GM19099 (cell line): Measurements from ENCODE around the gene ENDOV.

Experiments used
- POLR2A ChIP-seq: IDR thresholded peaks from 3 replicates; pipeline ENCODE4 v1.6.1; 2011; ENCODE audit warnings: low read depth; ENCODE audit not compliant: insufficient read length; ENCODE audit errors: extremely low read depth

Gene ENDOV

DNA sequence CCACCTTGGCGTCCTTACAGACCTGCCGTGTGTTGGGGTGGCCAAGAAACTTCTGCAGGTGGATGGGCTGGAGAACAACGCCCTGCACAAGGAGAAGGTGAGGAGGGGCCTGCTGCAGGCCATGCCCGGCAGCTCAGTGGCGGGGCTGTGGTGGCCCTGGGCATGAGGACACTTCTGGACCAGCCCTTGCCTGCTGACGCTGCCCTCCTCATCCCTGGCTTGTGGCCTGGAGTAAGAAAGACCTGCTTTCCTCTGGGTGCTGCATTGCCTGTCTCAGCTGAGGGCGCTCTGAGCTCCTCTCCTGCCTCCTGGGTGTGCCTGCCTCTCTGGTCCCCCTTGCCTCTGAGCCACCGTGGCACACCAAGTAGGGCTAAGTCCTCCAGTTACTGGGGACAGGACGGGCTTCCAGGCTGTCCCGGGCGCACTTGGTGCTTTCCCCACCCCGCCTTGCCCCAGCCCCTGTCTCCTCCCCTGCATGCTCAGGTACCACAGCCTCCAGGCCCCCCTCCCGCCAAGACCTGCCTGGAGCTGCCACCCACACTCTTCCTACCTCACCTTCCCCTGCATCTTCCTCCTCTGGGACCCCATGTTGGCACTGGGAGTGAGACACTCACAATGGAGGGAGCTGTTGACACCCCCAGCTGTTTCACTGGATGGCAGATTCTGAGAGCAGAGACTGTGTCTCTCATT lies 8.7 kb downstream of the ENDOV start:
- TF ChIP-seq POLR2A, result no peak

- TF ChIP-seq POLR2A, result no peak
These were observed 9.3 kb downstream of the ENDOV start for GRCh38 chr17:80424261-80424660.

DNA sequence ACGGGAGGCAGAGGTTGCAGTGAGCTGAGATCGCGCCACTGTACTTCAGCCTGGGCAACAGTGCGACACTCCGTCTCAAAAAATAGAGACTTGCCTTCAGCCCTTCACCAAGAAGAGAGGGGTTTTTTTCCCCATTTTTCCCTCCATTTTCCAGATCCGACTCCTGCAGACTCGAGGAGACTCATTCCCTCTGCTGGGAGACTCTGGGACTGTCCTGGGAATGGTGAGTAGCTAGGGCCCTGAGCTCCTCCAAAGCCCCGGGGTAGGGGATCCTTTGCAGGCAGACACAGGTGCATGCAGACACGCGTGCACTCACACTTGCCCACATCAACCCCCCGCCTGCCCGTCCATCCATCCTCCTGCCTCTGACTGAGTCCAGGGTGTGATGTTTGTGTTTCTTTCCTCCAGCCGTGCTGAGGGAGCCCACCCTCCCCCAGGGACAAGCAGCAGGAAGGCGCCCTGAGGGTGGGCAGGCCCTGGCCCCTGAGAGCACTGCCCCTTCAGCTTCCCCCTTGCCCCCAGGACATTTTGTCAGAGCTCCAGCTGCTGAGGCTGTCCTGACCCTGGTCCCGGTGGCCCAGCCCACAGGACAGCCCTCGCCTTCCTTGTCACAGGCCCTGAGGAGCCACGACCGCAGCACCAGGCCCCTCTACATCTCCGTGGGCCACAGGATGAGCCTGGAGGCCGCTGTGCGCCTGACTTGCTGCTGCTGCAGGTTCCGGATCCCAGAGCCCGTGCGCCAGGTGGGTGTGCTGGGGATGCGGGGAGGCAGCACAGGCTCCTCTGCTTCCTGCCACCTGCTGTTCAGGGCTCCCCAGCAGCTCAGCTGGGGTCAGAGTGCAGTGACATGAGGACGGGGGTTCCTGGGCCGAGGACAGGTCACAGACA lies 10.2 kb downstream of the ENDOV start:
- no peak for TF ChIP-seq POLR2A

- TF ChIP-seq POLR2A, result no peak
These were observed 11.0 kb downstream of the ENDOV start for GRCh38 chr17:80425835-80426426.

DNA sequence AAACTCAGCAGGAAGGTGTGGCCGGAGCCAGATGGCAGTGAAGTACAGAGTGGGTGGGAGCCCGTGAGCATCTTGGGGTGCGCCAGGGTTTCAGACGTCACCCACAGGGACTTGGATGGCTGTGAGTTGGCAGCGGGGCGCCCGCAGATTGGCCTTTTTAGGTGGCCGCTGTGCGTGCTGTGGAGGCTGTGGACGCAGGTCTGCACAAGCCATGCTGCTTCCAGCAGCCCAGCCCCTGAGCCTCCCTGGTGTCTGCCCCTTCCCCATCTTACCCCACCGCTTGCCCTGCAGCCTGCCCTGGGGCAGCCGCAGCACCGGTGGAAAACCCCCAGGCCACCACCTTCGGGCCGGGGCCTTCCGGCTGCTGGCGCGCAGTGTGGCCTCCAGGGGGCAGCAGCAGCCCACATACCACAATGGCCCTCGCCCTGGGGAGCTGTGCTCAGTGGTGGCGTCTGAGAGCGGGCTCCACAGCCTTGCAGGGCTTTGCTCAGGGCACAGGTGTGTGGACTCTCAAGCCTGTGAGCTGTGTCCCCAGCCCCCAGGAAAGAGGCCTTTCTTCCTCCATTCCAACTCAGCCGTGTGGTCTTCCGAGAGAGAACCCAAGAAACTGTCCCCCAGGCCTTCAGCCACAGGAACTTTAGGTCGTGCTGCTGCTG lies 11.8 kb downstream of the ENDOV start:
- TF ChIP-seq POLR2A, result no peak

- no peak for TF ChIP-seq POLR2A
These were observed 12.7 kb downstream of the ENDOV start for GRCh38 chr17:80427366-80428282.

DNA sequence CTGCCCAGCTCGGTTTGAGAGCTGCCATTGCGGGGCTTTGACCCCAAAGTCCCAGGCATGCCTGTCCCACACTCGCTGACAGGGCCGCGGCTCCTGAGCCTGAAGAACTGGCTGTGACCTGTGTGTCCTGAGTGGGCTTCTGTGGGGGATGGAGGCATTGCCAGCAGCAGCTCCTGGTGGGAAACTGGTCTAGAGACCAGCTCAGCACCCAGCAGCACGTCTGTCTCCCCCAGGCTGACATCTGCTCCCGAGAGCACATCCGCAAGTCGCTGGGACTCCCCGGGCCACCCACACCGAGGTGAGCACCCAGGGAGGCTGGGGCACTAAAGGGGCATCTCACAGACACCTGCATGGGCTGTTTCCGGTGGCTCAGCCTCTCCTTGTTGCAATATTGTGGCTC lies 13.4 kb downstream of the ENDOV start:
- TF ChIP-seq POLR2A, result no peak

- no peak for TF ChIP-seq POLR2A
These were observed 13.8 kb downstream of the ENDOV start for GRCh38 chr17:80428796-80429195.

GRCh38 chr17:80429356-80430275 lies 14.6 kb downstream of the ENDOV start:
- no peak for TF ChIP-seq POLR2A

DNA sequence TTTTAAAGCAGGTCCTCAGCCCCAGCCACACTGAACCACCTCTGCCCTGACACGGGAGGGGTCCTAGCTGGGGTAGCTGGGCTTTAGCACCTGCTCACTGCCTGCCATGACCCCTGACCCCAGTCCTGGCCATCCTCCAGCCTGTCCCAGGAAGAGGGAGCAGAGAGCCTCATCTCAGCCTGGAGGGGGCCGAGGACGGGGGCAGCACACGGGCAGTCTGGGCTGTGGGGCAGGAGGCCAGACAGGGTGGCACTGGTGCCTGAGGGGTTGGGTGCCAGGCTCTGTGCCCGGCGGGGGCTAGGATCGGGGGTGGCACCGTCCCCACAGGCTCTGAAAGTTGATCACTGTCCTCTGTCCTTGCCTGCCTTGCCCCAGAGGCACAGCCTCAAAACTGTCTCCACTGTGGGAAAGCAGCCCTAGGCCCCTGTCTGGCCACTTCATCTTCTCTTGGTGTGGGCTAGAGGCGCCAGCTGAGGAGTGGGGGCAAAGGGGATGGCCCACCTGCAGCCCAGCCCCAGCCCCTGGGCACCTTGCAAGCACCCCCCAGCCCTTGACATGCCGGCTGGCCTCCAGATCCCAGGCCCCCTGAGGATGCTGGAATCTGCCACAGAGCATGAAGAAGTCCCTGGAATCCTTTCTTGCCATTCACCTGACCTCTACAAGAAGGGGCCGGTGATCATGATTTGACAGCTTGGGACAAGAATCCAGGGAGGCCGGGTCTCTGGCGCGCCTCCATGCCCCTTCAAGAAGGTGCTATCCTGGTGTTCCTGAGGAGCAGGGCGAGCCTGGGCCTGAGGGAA lies 15.7 kb downstream of the ENDOV start:
- TF ChIP-seq POLR2A, result no peak

DNA sequence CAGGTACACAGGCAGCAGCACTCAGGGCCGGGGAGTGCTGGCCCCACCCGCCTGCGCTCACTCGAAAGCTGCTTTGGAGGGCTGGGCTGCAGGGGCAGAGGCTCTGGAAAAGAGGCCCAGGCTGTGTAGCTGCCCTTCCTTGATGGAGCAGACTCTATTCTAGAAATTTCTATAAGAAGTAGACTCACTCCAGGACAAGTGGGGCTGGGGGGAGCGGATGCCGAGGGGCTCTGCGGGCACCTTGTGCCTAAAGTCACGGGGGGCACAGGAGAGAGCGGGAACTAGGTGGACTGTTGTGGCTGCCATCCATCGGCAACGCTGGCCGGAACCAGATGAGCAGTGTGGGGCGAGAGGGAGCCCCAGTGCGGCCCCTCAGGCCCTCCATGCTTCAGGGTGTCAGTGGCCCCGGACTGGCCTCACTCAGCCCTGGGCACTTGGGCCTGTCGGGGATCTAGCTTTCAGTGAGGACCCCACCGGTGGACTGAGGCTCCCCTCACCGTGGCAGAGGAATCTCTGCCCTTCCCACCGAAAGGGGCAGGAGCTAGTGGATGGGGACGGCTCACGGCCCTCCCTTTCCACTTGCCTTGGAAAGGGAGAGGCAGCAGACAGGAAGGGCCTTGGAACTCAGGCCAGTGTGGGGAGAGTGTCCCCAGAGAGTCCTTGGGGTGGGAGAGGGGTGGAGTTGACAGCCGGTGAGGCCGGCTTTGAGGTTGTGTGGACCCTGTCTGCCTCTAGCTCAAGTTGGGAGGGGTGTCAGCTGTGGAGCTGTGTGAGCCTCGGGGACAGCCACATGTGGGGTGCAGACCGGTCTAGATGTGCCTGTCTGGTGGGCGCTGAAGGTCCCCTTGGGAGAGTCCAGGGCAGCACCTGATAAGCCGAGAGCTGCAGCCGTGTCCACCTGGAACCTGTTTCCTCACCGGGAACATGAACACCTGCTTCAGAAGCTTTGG lies 16.6 kb downstream of the ENDOV start:
- TF ChIP-seq POLR2A, result no peak
